Fibroblast of lung (primary cell): ENCODE data around the gene BTLA.

Experiments used
- EZH2 ChIP-seq: IDR thresholded peaks from 2 replicates; pipeline ENCODE4 v1.5.1; 2012; ENCODE audit warnings: low read length, control low read depth, mild to moderate bottlenecking; ENCODE audit errors: missing control alignments
- TF ChIP-seq, protein P1 (sequence below), 2 donors: IDR thresholded peaks in 1 of 2; conservative IDR thresholded peaks in 1 of 2; 1 replicate in 1 of 2; 2 replicates in 1 of 2; pipeline ENCODE4 v1.5.1; 2011 to 2012; ENCODE audit warnings: low read length in 2 of 2, control low read depth in 1 of 2, inconsistent platforms in 1 of 2, low read depth in 1 of 2, mild to moderate bottlenecking in 1 of 2

DNA sequence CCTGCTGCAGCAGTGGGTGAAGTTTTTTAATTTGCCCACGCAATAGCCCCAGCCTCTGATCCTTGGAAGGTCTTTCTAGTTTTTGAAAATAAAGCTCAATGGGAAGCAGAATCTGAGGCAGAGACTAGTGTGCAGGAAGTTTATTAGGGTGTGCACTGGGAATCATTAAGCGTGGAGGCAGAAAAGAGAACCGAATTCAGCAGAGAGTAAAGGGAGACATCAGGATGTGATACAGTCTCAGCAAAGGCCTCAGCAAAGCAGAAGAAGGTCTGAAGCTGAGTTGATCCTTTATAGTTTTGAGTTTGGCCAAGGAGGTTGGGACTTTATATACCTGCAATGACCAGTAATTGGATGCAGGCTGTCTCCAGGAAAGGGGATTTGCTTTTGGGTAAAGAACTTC, 4.9 kb upstream of the BTLA start:
- TF ChIP-seq, protein P1, sequence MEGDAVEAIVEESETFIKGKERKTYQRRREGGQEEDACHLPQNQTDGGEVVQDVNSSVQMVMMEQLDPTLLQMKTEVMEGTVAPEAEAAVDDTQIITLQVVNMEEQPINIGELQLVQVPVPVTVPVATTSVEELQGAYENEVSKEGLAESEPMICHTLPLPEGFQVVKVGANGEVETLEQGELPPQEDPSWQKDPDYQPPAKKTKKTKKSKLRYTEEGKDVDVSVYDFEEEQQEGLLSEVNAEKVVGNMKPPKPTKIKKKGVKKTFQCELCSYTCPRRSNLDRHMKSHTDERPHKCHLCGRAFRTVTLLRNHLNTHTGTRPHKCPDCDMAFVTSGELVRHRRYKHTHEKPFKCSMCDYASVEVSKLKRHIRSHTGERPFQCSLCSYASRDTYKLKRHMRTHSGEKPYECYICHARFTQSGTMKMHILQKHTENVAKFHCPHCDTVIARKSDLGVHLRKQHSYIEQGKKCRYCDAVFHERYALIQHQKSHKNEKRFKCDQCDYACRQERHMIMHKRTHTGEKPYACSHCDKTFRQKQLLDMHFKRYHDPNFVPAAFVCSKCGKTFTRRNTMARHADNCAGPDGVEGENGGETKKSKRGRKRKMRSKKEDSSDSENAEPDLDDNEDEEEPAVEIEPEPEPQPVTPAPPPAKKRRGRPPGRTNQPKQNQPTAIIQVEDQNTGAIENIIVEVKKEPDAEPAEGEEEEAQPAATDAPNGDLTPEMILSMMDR (conservative IDR thresholded peaks at IDR 0.05 in 1 of 2, IDR thresholded peaks at IDR 0.05 in 1 of 2; ENCODE audit: low read depth in 1 of 2, low read length in 2 of 2), result no peak
- no peak for TF ChIP-seq EZH2
